Activated T-helper 9 cell treated with anti-CD3 and anti-CD28 coated beads, Interleukin-2, amount 50 U/mL, for 16 hours (primary cell): Measurements from ENCODE around the gene TMEM44.

Experiments used
- DNase-seq: peaks from one replicate; pipeline ENCODE4 v3.0.0-alpha.2; 2020; ENCODE audit warnings: low read depth

The TMEM44 gene

DNA sequence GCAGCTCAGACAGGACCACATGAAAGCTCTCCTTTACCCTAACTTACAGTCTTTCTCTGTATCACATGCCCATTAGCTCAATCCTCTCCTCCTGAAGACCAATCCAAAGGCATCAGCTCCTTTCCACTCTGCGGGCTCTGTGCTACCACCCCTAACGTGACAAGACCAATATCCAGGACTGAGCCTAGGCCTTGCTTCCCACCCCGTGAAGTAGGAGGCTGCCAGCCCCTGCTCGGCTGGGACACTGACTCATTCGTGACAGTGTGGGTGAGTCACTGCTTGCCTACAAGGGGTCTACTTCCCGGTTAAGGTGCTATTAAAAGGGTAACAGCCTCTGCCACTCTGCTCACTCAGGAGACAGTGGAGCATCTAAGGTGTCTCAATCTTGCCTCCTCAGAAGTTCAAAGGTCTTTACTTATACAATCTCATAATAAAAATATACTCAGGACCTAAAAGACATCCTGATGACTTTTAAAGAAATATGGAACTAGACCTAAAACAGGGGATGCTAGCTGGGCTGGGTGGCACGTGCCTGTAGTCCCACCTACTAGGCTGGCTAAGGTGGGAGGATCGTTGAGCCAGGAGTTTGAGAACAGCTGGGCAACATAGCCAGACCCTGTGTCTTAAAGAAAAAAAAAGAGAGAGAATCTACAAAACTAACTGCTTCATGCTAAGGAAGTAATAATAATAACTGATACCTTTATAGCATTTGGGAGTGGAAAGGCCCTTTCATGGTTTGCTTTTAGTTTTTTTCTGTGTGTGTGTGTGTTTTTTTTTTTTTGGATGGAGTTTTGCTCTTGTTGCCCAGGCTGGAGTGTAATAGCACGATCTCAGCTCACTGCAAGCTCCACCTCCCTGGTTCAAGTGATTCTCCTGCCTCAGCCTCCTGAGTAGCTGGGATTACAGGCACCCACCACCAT, 55.0 kb downstream of the TMEM44 start:
- peak; percentile 10 for DNase-seq

DNA sequence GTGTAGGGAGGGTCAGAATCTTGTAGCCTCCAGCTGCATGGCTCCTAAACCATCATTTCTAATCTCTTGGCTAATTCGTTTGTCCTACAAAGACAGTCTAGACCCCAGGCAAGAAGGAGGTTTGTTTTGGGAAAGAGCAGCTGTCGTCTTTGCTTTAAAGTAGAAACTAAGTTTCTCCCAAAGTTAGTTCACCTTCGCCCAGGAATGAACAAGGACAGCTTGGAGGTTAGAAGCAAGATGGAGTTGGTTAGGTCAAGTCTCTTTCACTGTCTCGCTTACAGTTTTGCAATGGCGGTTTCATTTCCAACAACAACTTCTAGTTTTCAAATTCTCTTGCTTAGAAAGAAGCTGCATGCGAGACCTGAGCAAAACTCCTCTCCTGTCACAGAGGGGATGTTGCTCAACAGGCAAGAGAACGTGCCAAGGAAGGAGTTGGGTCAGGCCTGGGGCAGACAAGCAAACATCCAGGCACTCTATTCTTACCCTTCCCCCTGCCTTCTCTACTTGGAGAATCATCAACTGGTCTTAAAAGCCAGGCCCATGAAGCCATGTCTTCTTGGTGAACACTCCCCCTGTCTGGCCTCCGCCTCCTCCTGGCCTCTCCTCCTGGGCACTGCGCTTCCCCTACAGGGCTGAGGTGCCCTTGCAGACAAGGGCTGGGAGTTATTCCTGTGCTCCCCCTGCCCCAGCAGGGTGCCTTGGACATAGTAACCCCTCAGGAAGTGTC, 57.6 kb downstream of the TMEM44 start:
- no peak for DNase-seq

DNA sequence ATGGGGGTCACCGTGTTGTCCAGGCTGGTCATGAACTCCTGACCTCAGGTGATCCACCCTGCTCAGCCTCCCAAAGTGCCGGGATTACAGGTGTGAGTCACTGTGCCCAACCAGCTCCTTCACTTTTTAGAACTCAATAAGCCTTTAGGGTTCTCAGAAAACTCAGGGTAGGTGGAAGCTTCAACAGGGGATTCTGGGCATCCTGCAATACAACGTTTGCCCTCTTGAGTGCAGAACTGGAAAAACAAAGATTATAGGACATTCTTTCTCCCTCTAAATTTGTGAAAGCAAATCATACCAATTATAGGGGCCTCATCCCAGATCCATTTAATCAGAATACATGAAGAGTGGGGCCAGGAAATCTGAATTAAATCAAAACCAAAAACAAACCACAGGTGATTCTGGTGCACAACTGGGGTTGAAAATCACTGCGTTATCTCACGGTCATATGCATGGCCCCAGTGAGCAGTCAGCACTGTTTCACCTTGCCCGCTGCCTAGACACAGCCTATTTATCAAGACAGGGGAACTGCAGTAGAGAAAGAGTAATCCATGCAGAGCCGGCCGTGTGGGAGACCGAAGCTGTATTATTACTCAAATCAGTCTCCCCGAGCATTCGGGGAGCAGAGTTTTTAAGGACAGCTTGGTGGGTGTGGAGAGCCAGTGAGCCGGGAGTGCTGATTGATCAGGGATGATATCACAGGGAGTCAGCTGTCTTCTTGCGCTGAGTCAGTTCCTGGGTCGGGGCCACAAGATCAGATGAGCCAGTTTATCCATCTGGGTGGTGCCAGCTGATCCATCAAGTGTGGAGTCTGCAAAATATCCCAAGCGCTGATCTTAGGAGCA, 58.4 kb downstream of the TMEM44 start:
- no peak for DNase-seq

DNA sequence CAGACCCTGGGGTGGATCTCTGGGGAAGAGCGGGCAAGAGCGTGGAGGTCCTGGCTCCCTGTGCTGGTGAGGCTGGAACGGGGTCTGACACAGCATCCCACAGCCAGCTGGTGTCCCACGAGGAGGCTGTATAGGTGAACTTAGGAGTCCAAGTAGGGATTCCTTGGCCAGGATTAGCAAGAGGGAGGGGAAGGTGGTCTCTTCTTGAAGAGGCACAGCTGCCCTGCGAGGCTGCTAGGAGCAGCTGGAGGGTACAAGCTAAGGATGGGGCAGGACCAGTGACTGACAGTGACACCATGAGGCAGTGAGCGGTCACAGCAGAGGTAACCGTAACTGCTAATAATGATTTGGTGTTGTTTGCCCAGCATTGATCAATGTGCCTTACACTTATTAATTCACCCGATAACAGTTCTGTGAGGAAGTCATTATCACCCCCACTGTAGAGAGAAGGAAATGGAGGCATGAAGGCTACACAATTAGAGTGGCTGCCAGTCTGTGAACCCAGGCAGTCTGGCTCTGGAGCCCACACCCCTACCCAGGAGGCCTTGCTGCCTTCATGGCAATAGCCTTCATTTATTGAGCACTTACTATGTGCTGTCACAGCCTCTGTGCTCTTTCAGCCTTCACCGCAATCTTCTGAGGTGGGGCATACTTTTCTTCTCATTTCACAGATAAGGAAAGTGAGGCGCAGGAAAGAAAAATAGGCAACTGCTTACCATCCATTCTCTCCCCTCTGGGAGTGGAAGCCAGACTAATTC, 59.4 kb downstream of the TMEM44 start:
- DNase-seq = peak; percentile 6

DNA sequence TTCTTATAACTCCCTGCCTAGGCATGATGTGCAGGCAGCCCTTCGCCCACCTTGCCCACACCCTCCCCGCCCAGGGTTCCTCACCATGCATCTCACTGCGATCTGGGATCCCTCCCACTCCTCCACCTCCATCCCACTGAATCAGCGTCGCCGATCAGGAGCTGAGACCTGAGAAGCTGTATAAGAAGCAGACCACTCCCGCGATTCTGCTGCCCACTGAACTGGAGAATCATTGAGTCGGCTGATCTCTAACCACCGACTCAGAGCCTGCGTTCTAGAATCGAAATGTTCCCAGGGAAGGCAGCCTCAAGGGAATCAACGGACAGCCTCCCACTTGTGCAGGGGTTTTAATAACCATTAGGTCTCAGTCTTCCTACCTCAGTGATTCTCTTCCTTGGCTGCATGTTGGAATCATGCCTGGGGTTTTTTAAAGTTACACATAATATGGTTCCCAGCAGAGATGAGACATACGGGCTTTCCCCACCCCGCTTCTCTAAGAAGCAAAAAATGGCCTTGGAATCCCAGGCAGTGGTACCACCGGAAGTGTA, 60.2 kb downstream of the TMEM44 start:
- DNase-seq = no peak

DNA sequence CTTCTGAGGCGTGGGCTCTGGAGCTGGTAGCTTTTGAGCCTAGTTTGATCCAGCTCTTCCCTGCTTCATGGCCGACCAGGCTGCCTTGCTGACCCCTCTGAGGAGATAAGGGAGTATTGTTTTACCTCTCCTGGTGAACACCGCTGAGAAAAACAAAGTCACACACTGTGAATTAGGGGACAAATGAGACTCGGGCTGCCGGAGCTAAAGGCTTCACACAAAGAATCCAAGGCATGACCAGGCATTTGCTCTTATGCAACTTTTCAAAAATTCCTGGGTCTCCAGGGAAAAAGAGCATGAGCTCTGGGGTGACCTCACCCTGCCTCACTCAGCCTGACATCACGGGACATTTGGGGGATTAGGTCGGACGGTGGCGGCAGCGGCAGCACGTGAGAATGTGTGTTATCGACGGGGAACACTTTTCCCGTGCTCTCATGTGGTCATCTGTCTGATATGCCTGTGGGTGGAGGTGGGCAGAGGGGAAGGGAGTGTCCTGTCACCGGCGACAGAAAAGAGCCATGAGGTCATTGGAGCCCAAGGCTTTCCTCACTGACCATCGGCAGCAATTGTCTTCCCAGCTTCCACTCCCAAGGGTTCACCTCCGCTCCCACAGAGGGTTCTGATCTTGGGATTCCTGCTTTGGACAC, 61.0 kb downstream of the TMEM44 start:
- no peak for DNase-seq

DNA sequence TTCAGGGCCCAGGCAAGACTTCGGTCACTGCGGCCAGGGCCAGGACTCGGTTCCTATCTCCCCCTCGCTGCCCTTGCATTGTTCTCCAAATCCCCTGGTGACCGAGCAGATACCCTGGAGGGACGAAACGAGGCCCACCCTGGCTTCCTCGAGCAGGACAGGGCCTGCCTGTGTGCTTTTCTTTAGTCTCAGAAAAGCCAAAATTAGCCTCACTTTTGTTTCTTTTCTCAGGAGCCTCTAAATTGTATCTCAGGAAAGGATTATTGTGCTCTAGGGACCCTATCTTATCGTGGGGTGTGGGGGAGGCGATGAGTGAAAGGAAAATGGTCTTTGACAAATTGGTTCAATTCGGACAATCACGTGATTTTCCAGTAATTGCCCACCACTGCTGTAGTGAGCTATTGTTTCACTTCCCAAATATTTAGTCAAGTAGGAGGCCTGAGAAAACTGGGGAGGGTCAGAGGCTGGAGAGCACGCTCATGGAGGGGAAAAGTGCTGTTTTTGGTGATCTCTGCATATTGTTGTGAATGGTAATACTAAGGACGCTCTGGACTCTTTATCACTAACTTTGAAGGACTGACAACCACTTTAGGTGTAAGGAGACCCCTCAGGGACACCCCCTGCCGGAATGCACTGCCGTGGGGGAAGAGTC, 61.6 kb downstream of the TMEM44 start:
- DNase-seq = no peak

DNA sequence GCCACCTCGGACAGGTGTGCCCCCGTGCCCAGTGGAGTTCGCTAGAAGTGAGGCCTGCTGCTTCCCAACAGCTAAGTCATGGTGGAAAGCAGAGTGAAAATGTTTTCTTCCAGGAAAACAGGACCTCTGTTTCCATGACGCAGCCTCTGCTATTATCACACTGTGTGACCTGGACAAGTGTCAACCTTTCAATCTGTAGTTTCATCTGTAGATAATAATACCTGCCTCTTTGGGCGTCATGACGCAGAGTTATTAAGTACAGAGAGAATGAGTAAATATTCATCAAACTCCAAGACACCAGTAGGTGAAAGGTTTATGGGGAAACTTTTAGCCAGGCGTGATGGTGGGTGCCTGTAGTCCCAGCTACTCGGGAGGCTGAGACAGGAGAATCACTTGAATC, 62.3 kb downstream of the TMEM44 start:
- no peak for DNase-seq

DNA sequence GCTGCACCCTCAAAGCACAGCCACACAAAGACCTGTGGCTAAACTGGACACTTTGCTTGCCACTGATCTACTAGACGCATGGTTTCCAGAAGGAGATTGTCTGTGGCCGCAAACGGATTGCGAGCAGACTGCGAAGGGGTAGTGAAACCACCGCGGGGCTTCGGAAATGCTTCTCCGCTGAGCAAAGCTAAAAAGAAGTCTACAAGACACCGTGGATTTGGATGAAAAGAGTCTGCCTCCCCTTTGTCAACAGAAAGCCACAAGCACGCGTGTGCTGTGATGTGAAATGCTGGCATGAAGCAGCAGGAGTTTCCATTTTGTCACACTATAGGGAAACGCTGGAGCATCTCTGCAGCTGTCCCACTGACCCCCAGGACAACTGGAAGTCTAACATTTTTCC, 63.0 kb downstream of the TMEM44 start:
- no peak for DNase-seq

DNA sequence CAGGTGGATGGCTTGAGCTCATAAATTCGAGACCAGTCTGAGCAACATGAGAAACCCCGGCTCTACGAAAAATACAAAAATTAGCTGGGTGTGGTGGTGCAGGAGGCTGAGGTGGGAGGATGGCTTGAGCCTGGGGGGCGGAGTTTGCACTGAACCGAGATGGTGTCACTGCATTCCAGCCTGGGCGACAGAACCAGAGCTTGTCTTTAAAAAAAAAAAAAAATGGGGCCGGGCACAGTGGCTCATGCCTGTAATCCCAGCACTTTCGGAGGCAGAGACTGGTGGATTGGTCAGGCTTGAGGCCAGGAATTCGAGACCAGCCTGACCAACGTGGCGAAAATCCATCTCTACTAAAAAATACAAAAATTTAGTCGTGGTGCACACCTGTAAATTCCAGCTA, 64.0 kb downstream of the TMEM44 start:
- DNase-seq = no peak

DNA sequence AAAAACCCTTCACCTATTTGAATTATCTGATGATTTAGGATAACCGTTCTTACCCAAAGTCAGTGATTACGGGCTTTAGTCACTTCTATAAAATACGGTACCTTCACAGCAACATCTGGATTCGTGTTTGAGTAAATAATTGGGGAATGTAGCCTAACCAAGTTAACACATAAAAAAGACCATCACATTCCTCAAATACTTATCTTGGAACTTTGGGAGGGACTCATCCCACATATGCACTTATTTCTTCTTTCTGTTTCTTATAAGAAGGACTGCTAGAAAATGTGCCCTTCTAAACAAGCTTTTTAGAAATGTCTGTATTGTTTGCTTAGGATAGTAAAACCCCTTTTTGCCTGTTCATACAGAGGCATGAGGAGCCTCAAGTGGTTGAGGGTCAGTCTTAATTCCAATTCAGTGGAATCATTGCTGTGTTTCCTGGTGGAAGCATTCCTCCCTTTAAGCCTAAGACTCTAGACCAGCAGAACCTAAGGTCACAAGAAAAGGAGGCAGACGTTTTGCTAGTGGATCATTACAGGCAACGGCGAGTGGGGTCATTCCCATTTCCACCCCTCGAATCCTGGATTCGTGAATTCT, 67.5 kb downstream of the TMEM44 start:
- no peak for DNase-seq

DNA sequence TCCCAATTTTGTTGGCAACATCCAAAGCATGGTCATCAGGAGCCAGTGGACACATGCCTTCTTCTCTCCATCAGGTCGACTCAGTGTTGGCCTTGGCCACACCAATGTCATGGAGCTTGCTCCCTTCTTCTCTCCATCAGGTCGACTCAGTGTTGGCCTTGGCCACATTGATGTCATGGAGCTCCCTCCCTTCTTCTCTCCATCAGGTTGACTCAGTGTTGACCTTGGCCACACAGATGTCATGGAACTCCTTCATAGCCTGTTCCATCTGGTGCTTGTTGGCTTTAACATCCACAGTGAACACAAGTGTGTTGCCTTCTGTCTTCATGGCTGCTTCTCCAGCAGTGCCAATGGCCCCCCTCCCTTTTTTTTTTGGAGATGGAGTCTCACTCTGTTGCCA, 70.2 kb downstream of the TMEM44 start:
- DNase-seq = no peak

DNA sequence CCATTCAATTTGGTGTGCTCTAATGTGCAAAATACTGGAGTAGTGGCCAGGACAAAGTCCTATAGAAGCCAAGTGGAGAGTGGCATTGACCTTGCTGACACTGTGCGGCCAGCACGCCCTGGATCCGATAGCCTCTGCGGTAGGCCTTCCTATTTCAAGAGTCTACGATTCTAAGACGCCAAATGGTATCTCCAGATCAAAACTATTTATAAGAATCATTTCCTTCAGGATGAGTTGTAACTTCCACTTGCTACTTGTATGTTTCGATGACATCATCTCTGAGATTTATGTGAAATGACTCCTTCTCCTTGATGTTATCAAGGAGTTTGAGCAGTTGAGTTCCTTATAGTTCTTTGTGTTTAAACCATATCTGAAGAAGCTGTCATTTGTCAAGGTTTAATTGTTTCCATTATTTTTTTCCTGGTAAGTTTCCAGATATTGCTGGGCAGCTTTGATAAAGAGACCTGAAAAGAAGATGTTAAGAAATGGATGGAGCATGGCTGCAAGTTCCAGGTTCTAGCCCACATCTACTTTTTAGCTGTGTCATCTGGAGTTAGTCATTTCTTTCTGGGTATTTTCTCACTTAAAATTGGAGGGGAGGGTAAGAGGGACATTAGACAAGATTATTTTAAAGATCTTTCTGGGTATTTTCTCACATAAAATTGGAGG, 71.8 kb downstream of the TMEM44 start:
- DNase-seq = no peak

DNA sequence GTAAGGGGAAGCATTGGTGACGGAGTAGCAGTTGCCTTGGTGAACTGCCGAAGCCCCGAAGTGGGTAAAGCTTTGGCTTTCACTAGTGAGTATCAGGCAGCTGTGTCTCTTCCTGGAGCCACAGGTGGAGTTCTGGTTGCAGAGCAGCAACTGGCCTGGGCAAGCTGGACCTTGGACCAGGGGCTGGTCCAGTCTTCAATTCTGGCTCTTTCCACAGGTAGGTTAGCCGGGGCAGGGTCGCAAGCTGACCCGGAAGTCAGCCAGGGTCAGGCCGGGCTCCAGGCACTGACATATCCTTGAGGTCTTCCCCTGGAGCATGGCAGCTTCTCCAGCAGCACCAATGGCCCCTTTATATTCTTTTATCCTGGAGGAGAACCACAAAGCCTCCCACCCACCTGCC, 73.2 kb downstream of the TMEM44 start:
- DNase-seq = no peak

DNA sequence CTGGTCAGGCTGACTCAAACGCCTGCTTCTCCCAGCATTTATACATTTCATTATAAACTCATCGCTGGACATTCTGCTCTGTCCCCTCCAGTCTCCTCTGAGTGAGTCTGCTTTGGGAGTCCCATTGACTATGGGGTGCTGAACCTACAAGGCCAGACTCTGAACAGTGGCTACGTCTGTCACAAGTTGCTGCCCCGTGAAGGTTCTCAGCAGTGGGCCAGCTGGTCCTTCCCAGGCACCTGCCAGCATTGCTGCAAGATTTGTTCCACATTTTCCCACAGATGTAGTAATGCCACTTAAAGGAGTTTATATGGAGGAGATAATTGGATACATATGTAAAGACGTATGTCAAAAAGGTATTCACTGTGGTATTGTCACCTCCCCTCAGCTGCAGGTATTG, 73.7 kb downstream of the TMEM44 start:
- DNase-seq = no peak

DNA sequence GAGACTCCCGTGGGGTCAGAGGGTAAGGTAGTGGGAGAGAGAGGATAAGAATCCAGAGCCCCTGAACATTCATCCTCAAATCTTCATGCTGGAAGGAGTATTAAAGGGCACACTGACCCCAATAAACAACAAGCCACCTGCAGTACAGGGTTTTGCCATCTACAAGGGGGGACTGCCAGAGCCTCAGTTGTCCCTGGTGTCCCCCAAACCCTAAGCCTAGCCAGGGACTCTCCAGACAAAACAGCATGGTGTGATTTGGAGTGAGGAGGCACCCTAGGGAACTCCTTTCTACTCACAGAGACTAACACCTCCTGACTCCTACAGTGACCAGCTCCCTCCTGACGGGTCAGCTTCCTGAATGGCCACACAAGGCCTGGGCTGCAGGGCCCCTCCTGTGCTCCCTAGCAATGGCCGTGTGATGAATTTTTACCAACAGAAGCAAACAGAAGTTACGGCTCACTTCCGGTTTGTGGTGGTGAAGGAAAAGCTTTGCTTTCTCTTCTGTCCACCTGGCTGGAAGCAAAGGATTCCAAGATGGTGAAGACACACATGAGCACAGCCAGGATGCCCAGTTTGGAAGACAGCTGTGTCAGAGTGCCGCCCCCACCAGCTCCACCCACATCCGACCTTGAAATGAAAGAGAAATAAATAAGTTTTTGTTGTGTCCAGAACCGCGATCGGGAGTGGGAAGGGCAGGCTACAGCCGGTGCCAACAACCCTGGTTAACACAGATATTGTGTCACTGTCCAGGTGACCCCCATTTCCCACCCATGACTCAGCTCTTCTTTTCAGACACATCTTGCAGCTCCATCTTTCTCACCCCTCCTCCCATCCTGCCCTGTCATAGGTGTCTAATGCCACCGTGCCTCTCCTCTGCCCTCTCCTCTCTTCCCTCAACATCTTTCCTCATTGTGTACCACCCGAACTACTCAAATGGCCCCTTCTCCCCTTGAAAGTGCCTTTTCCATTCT, 76.8 kb downstream of the TMEM44 start:
- DNase-seq = no peak

DNA sequence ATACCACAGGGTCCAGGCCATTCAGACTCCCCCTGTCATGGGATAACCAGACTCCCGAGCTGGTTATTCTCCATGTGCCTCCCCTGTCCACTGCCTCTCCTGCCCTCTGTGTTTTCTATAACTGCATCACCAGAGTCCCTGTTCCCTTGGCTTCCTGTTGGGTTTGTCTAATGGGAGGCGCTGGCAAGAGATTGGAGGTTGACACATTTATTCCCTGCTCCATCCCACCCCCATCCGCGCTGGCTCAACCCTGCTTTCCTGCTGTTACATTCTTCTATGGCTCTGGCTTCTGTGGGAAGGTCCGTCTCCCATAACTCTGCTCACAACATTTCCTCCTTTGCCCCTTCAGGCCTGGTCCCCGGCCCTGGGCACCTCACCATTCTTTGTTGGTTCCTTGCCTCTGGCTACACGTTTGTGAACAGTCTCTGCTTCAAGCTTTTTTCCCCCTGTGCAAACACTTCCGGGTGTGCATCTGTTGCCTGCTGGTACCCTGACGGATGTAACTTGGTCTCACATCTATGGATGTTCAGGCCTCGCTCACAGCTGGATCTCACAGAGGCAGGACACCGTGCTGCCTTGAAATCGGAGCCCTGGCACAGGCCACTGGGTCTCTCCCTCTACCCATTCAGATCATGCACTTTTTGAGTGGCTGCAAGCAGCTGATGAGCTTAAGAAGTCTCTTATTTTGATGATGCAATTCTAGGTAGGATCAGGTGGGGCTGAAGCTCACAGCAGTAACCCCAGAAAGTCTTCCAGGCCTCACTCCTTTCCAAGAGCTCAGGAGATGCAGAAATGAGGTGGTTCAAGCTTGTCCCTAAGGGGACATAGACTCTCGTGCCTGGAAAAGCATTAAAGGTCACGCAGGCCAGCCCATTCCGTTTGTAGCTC, 77.8 kb downstream of the TMEM44 start:
- DNase-seq = no peak
